Uterus (tissue), 4 donors: ENCODE results near the gene METTL14. TPM values are rescaled to one million over a fixed set of nuclear protein-coding genes. Genes with fewer than 3 reads are reported as not detected.
A peak's percentile ranks its signal among the peaks of the same experiment; 100 is the strongest.

ENCODE experiments used
- DNase-seq, 2 donors: peaks; one replicate each; pipeline ENCODE4 v3.0.0-alpha.2; 2019 to 2020
- H3K27ac ChIP-seq, 2 donors: fragments of 200-600 bp; sonication (generic); 1 replicate in 1 of 2; 2 replicates in 1 of 2; pipeline ENCODE4 v1.5.1; 2016 to 2018
- H3K27me3 ChIP-seq, 2 donors: fragments of 200-600 bp; sonication (generic); one replicate each; pipeline ENCODE4 v1.5.1; 2018 to 2019; ENCODE audit warnings: control low read depth in 1 of 2
- H3K36me3 ChIP-seq, 2 donors: fragments of 200-600 bp; sonication (generic); one replicate each; pipeline ENCODE4 v1.5.1; 2019; ENCODE audit warnings: control low read depth in 1 of 2
- H3K4me1 ChIP-seq, 2 donors: fragments of 200-600 bp; sonication (generic); one replicate each; pipeline ENCODE4 v1.5.1; 2018 to 2019; ENCODE audit warnings: control low read depth in 1 of 2
- H3K4me3 ChIP-seq, 2 donors: fragments of 200-600 bp; sonication (generic); 1 replicate in 1 of 2; 2 replicates in 1 of 2; pipeline ENCODE4 v1.5.1; 2018 to 2019; ENCODE audit warnings: mild to moderate bottlenecking in 1 of 2
- H3K9me3 ChIP-seq, 2 donors: fragments of 200-600 bp; sonication (generic); one replicate each; pipeline ENCODE4 v1.5.1; 2019; ENCODE audit warnings: control low read depth in 1 of 2
- CTCF ChIP-seq, 4 experiments: fragments of 200-600 bp in 2 of 4; fragments of 450-650 bp in 2 of 4; sonication (generic) in 2 of 4; IDR thresholded peaks; one replicate each; pipeline ENCODE4 v1.5.1; 2016 to 2019; ENCODE audit warnings: antibody characterized with exemption in 4 of 4, mild to moderate bottlenecking in 2 of 4, moderate library complexity in 1 of 4
- POLR2A ChIP-seq, 2 donors: fragments of 450-650 bp; IDR thresholded peaks; one replicate each; pipeline ENCODE4 v1.6.1; 2016; ENCODE audit warnings: antibody characterized with exemption in 2 of 2, mild to moderate bottlenecking in 1 of 2, moderate library complexity in 1 of 2
- intact Hi-C: fragments of 100-400 bp; cut with DNase I; formaldehyde crosslinking; loops from one replicate; pipeline ENCODE4 v1.15.1; 2023; ENCODE audit warnings: low total_unique reads
- total RNA-seq, 4 donors: library from RNA; depleted of rRNA in 3 of 4; stranded (reverse); fragments of >200 nt in 3 of 4; gene quantifications; one replicate each; pipeline versions ENCODE4 v1.1.0 to v1.2.4, GENCODE V29; 2014 to 2023
- donor health status: DM: yes; HTN: yes; CAD: no.

Gene METTL14
- total RNA-seq, 4 donors from 2014 or later = 2.3 to 92.6 (median 33.7) TPM

- H3K4me3 ChIP-seq = no peak overlapping the region
- no peak for DNase-seq
- H3K27ac ChIP-seq = peak overlapping the region in 1 of 2 donors; percentile 38
- no peaks in the 10 kb centered on the region for H3K27me3 ChIP-seq
- no peaks in the 10 kb centered on the region for H3K36me3 ChIP-seq
- intact Hi-C loops = loop anchor here (10.0 kb wide), 1 partner anchor 240 kb away; no protein-coding TSS in a partner anchor
- TF ChIP-seq POLR2A (IDR thresholded peaks at IDR 0.05) = no peak
- TF ChIP-seq CTCF (IDR thresholded peaks at IDR 0.05) = no peak
- no peaks in the 10 kb centered on the region for H3K9me3 ChIP-seq
- no peaks in the 10 kb centered on the region for H3K4me1 ChIP-seq
Observed at GRCh38 chr4:118734491-118735205, 49.5 kb downstream of the METTL14 start.

- H3K36me3 ChIP-seq = no peaks in the 10 kb centered on the region
- intact Hi-C loops = loop anchor here (10.0 kb wide), 1 partner anchor 238 kb away; no protein-coding TSS in a partner anchor
- no peaks in the 10 kb centered on the region for H3K4me1 ChIP-seq
Observed at GRCh38 chr4:118736900-118737299, 51.7 kb downstream of the METTL14 start.

GRCh38 chr4:118738090-118738489 lies 52.9 kb downstream of the METTL14 start:
- H3K4me1 ChIP-seq = no peaks in the 10 kb centered on the region
- H3K4me3 ChIP-seq = no peak overlapping the region
- H3K36me3 ChIP-seq = no peaks in the 10 kb centered on the region
- H3K27ac ChIP-seq = no peak overlapping the region
- H3K27me3 ChIP-seq = no peaks in the 10 kb centered on the region
- intact Hi-C loops = loop anchor here (10.0 kb wide), 1 partner anchor 237 kb away; no protein-coding TSS in a partner anchor
- no peaks in the 10 kb centered on the region for H3K9me3 ChIP-seq
- TF ChIP-seq CTCF (IDR thresholded peaks at IDR 0.05) (no peak), POLR2A (IDR thresholded peaks at IDR 0.05) (no peak)
- DNase-seq = no peak

More at GRCh38 chr4:118736900-118737299, 51.7 kb downstream of the METTL14 start:
- no peak overlapping the region for H3K4me3 ChIP-seq
- no peak overlapping the region for H3K27ac ChIP-seq
- TF ChIP-seq POLR2A (IDR thresholded peaks at IDR 0.05) = no peak
- no peaks in the 10 kb centered on the region for H3K27me3 ChIP-seq
- no peak for DNase-seq
- no peaks in the 10 kb centered on the region for H3K9me3 ChIP-seq

- intact Hi-C loops = loop anchor here (10.0 kb wide), 1 partner anchor 236 kb away; no protein-coding TSS in a partner anchor
- Histone ChIP-seq H3K27ac (no peak overlapping the region), H3K4me3 (no peak overlapping the region), H3K27me3 (no peaks in the 10 kb centered on the region), H3K36me3 (no peaks in the 10 kb centered on the region), H3K4me1 (no peaks in the 10 kb centered on the region), H3K9me3 (no peaks in the 10 kb centered on the region)
- no peak for DNase-seq
- TF ChIP-seq CTCF (IDR thresholded peaks at IDR 0.05) = no peak
Observed at GRCh38 chr4:118739022-118739713, 54.0 kb downstream of the METTL14 start.

GRCh38 chr4:118740869-118741268 lies 55.7 kb downstream of the METTL14 start:
- Histone ChIP-seq H3K27me3 (no peaks in the 10 kb centered on the region), H3K27ac (peak overlapping the region; percentile 53 to 73), H3K9me3 (no peaks in the 10 kb centered on the region), H3K4me3 (no peak overlapping the region), H3K4me1 (no peaks in the 10 kb centered on the region), H3K36me3 (no peaks in the 10 kb centered on the region)
- intact Hi-C loops = no loop called here
- TF ChIP-seq CTCF (IDR thresholded peaks at IDR 0.05) = peak in 3 of 4 experiments; percentile 45 to 58 (median 57)
- no peak for TF ChIP-seq POLR2A (IDR thresholded peaks at IDR 0.05)
- no peak for DNase-seq
